Caco-2 (cell line): ENCODE data around the gene FOXP4. TPM values are rescaled to one million over a fixed set of nuclear protein-coding genes. Genes with fewer than 3 reads are reported as not detected.
A peak's percentile ranks its signal among the peaks of the same experiment; 100 is the strongest.

ENCODE experiments used
- BruUV-seq: library from RNA; stranded (reverse); fragments of 400-500 nt; replicated peaks from 2 replicates; lab custom pipeline; 2021; lab: Mats Ljungman, UMichigan
- CTCF ChIA-PET: fragments of 300-600 bp; sonication (Branson Sonifier 250); formaldehyde crosslinking; loops from one replicate; lab custom pipeline; 2022; ENCODE audit warnings: antibody characterized with exemption; lab: Charles Lee
- POLR2A ChIA-PET: fragments of 300-600 bp; sonication (Branson Sonifier 250); formaldehyde crosslinking; loops from one replicate; lab custom pipeline; 2022; ENCODE audit warnings: antibody characterized with exemption; lab: Charles Lee
- DNase-seq, 2 experiments: peaks; one replicate each; pipeline versions ENCODE4 v3.0.0 to v3.0.0-alpha.2; 2020 to 2022
- H3K27me3 ChIP-seq: replicated peaks from 2 replicates; pipeline ENCODE4 v1.6.0; 2011; ENCODE audit warnings: low read length; ENCODE audit not compliant: control insufficient read depth, insufficient read depth
- H3K36me3 ChIP-seq: 2 replicates; pipeline ENCODE4 v1.5.1; 2011; ENCODE audit warnings: low read length; ENCODE audit not compliant: control insufficient read depth, insufficient read depth
- H3K4me1 ChIP-seq: fragments of 250-450 bp; sonication (Bioruptor Pico); 2 replicates; pipeline ENCODE4 v1.5.1; 2020; ENCODE audit warnings: mild to moderate bottlenecking
- H3K4me3 ChIP-seq: 2 replicates; pipeline ENCODE4 v1.5.1; 2011; ENCODE audit warnings: low read depth, mild to moderate bottlenecking, control low read depth, low read length
- H3K9me3 ChIP-seq: fragments of 250-450 bp; sonication (Bioruptor Pico); 2 replicates; pipeline ENCODE4 v1.5.1; 2020; ENCODE audit warnings: mild to moderate bottlenecking, moderate library complexity
- H3K27ac Mint-ChIP-seq: one replicate; pipeline ENCODE4 v1.8.0; 2022; ENCODE audit warnings: mixed read lengths; ENCODE audit not compliant: unreplicated experiment
- H3K27me3 Mint-ChIP-seq: one replicate; pipeline ENCODE4 v1.8.0; 2022; ENCODE audit warnings: mixed read lengths; ENCODE audit not compliant: insufficient read depth, unreplicated experiment
- H3K36me3 Mint-ChIP-seq: one replicate; pipeline ENCODE4 v1.8.0; 2022; ENCODE audit warnings: mild to moderate bottlenecking, mixed read lengths; ENCODE audit not compliant: insufficient read depth, unreplicated experiment
- H3K4me1 Mint-ChIP-seq: one replicate; pipeline ENCODE4 v1.8.0; 2022; ENCODE audit warnings: low read depth, mixed read lengths; ENCODE audit not compliant: unreplicated experiment
- H3K4me3 Mint-ChIP-seq: one replicate; pipeline ENCODE4 v1.8.0; 2022; ENCODE audit warnings: mild to moderate bottlenecking, moderate library complexity, mixed read lengths; ENCODE audit not compliant: unreplicated experiment
- H3K9me3 Mint-ChIP-seq: one replicate; pipeline ENCODE4 v1.8.0; 2022; ENCODE audit warnings: mixed read lengths; ENCODE audit not compliant: unreplicated experiment
- intact Hi-C: fragments of 100-400 bp; cut with micrococcal nuclease; formaldehyde crosslinking; loops from one replicate; pipeline ENCODE4 v1.10.0; 2022; ENCODE audit not compliant: unreplicated experiment
- total RNA-seq: library from RNA; stranded (reverse); gene quantifications from 2 replicates; pipeline ENCODE4 v1.2.3, GENCODE V29; 2022
- TF ChIP-seq, protein P1 (sequence below), 2 experiments: fragments of 200-600 bp in 1 of 2; IDR thresholded peaks; 1 replicate in 1 of 2; 2 replicates in 1 of 2; pipeline versions ENCODE4 v1.5.1 to v1.8.0; 2011 to 2022; ENCODE audit warnings: antibody characterized with exemption in 1 of 2, control low read depth in 1 of 2, inconsistent platforms in 1 of 2, low read depth in 1 of 2, low read length in 1 of 2, mild to moderate bottlenecking in 1 of 2, moderate library complexity in 1 of 2; ENCODE audit not compliant: insufficient read depth in 1 of 2, severe bottlenecking in 1 of 2, unreplicated experiment in 1 of 2

FOXP4 gene
- total RNA-seq, 1 experiment from 2014 or later: 117 TPM

DNA sequence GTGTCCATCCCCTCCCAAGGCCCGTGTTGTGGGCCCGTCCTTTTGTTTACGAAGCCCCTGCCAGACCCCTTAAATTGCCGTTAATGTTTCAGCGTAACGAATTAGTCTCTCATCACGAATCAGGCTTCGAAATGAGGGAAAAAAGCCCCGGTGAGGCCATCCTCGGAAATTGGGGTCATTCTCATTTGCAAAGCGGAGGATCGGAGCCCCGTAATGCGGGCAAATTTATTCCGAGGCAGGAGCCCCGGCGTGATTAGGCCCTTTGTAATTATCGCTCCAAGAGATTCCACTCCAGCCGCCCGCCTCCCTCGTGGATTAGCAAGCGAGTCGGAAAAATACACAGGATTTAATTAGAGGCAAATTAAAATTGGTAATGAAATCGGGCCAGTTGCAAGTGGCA, 47.2 kb downstream of the FOXP4 start:
- CTCF ChIA-PET: no interaction called here
- H3K4me1 ChIP-seq: no peaks in the 10 kb centered on the region
- TF ChIP-seq, protein P1, sequence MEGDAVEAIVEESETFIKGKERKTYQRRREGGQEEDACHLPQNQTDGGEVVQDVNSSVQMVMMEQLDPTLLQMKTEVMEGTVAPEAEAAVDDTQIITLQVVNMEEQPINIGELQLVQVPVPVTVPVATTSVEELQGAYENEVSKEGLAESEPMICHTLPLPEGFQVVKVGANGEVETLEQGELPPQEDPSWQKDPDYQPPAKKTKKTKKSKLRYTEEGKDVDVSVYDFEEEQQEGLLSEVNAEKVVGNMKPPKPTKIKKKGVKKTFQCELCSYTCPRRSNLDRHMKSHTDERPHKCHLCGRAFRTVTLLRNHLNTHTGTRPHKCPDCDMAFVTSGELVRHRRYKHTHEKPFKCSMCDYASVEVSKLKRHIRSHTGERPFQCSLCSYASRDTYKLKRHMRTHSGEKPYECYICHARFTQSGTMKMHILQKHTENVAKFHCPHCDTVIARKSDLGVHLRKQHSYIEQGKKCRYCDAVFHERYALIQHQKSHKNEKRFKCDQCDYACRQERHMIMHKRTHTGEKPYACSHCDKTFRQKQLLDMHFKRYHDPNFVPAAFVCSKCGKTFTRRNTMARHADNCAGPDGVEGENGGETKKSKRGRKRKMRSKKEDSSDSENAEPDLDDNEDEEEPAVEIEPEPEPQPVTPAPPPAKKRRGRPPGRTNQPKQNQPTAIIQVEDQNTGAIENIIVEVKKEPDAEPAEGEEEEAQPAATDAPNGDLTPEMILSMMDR (IDR thresholded peaks at IDR 0.05; ENCODE audit: insufficient read depth in 1 of 2, low read depth in 1 of 2, low read length in 1 of 2, severe bottlenecking in 1 of 2, unreplicated experiment in 1 of 2): no peak
- H3K36me3 ChIP-seq: peaks cover 22% of the 10 kb centered on the region
- Mint-ChIP-seq H3K36me3 (peaks cover 89% of the 10 kb centered on the region), H3K4me1 (peaks cover 24% of the 10 kb centered on the region), H3K27me3 (no peaks in the 10 kb centered on the region), H3K9me3 (no peaks in the 10 kb centered on the region), H3K27ac (peak overlapping the region; percentile 71), H3K4me3 (peak overlapping the region; percentile 35)
- no TSS peak for BruUV-seq
- no peak for DNase-seq
- no peak overlapping the region for H3K4me3 ChIP-seq
- H3K27me3 ChIP-seq: no peaks in the 10 kb centered on the region
- H3K9me3 ChIP-seq: no peaks in the 10 kb centered on the region
- intact Hi-C loops: loop anchor here (2.0 kb wide), 1 partner anchor 225 kb away; no protein-coding TSS in a partner anchor
- POLR2A ChIA-PET: no interaction called here

DNA sequence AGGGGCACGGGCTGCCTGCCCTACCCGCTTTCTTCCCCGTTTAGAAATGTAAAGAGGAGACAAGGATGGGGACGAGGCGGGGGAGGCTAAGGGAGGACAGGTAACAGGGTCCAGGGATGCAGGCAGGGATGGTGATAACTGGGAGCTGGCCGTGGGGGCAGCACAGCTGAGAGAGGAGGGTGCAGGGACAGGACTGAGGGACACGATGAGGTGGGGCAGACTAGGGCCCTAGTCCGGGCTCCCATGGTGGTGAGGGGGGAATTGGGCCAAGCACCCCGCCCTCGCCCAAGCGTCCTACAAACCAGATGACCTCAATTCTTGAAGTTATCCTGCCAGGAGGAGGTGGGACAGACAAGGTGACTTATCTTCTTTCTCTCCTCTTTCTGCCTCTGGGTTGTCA, 47.7 kb downstream of the FOXP4 start:
- H3K36me3 ChIP-seq: peaks cover 22% of the 10 kb centered on the region
- intact Hi-C loops: loop anchor here (2.0 kb wide), 1 partner anchor 225 kb away; no protein-coding TSS in a partner anchor
- ChIA-PET POLR2A (no interaction called here), CTCF (interaction anchor here (0.6 kb wide), 1 partner anchor 90 kb away, joined by 3 read pairs; no protein-coding TSS in a partner anchor)
- DNase-seq: no peak
- peaks cover 24% of the 10 kb centered on the region for H3K4me1 Mint-ChIP-seq
- H3K9me3 Mint-ChIP-seq: no peaks in the 10 kb centered on the region
- H3K36me3 Mint-ChIP-seq: peaks cover 89% of the 10 kb centered on the region
- no TSS peak for BruUV-seq
- H3K27me3 Mint-ChIP-seq: no peaks in the 10 kb centered on the region
- H3K9me3 ChIP-seq: no peaks in the 10 kb centered on the region
- no peak overlapping the region for H3K27ac Mint-ChIP-seq
- H3K4me1 ChIP-seq: no peaks in the 10 kb centered on the region
- TF ChIP-seq, protein P1 (IDR thresholded peaks at IDR 0.05; ENCODE audit: insufficient read depth in 1 of 2, low read depth in 1 of 2, low read length in 1 of 2, severe bottlenecking in 1 of 2, unreplicated experiment in 1 of 2): no peak
- H3K4me3 Mint-ChIP-seq: no peak overlapping the region
- H3K27me3 ChIP-seq: no peaks in the 10 kb centered on the region
- no peak overlapping the region for H3K4me3 ChIP-seq

DNA sequence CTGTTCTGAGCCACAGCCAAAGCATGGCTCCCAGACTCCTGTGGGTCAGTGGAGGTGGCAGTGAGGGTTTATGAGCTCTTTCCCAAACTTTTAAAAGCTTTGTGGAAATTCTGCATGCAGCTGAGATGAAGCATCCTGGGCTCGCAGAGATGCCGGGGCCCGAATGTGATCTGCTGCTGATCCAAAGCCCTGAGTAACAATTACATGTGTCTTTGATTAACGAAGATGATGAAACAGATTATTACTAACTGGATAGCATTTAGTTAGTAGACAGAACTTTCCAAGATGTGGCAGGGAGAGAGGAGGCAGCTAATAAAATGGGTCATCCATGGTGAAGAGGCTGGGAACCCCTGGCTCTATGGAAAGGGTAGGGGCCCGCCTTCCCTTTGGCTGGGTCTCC, 48.1 kb downstream of the FOXP4 start:
- CTCF ChIA-PET: interaction anchor here (0.6 kb wide), 2 partner anchors 88 to 89 kb away, joined by 3 to 4 read pairs; no protein-coding TSS in a partner anchor

More for the DNA sequence above, 48.1 kb downstream of the FOXP4 start:
- intact Hi-C loops: no loop called here
- H3K4me3 ChIP-seq: no peak overlapping the region
- H3K4me1 Mint-ChIP-seq: peaks cover 24% of the 10 kb centered on the region
- no peaks in the 10 kb centered on the region for H3K9me3 Mint-ChIP-seq
- H3K27me3 Mint-ChIP-seq: no peaks in the 10 kb centered on the region
- H3K36me3 Mint-ChIP-seq: peaks cover 92% of the 10 kb centered on the region
- no peak overlapping the region for H3K27ac Mint-ChIP-seq
- H3K4me3 Mint-ChIP-seq: no peak overlapping the region
- POLR2A ChIA-PET: no interaction called here
- TF ChIP-seq, protein P1 (IDR thresholded peaks at IDR 0.05; ENCODE audit: insufficient read depth in 1 of 2, low read depth in 1 of 2, low read length in 1 of 2, severe bottlenecking in 1 of 2, unreplicated experiment in 1 of 2): no peak
- BruUV-seq: no TSS peak
- no peak for DNase-seq
- no peaks in the 10 kb centered on the region for H3K4me1 ChIP-seq
- no peaks in the 10 kb centered on the region for H3K27me3 ChIP-seq
- peaks cover 19% of the 10 kb centered on the region for H3K36me3 ChIP-seq
- H3K9me3 ChIP-seq: no peaks in the 10 kb centered on the region
